H1 (cell line): ENCODE results near the gene FGF1. TPM values are rescaled to one million over a fixed set of nuclear protein-coding genes. Genes with fewer than 3 reads are reported as not detected.

Experiments used
- CTCF ChIA-PET: fragments of 300-600 bp; sonication (Branson Sonifier 250); formaldehyde crosslinking; loops from one replicate; lab custom pipeline; 2021; ENCODE audit not compliant: partially characterized antibody; lab: Charles Lee
- POLR2A ChIA-PET: fragments of 300-600 bp; sonication (Branson Sonifier 250); formaldehyde crosslinking; loops from one replicate; lab custom pipeline; 2021; ENCODE audit warnings: inconsistent platforms; ENCODE audit not compliant: partially characterized antibody; lab: Charles Lee
- DNase-seq, 2 experiments: peaks; one replicate each; pipeline versions ENCODE4 v3.0.0 to v3.0.0-alpha.2; 2010 to 2022; ENCODE audit warnings: low spot score in 2 of 2, low read depth in 1 of 2, mixed read lengths in 1 of 2
- FAIRE-seq: peaks from 2 replicates; lab custom pipeline; 2011; peaks lifted over from hg19 to GRCh38; lab: Jason Lieb, UNC
- H2AFZ ChIP-seq: 2 replicates; pipeline ENCODE4 v1.8.1; 2012; ENCODE audit warnings: low read length, inconsistent platforms
- H2AK5ac ChIP-seq: 2 replicates; pipeline ENCODE4 v1.6.1; 2013; ENCODE audit warnings: low read depth, low read length
- H2BK120ac ChIP-seq: replicated peaks from 2 replicates; pipeline ENCODE3; 2013; ENCODE audit warnings: low read depth, low read length, inconsistent platforms
- H2BK12ac ChIP-seq: 2 replicates; pipeline ENCODE4 v1.6.1; 2013; ENCODE audit warnings: low read depth, low read length
- H2BK15ac ChIP-seq: 2 replicates; pipeline ENCODE4 v1.6.1; 2013; ENCODE audit warnings: low read length
- H2BK20ac ChIP-seq: 2 replicates; pipeline ENCODE4 v1.6.1; 2013; ENCODE audit warnings: low read length
- H2BK5ac ChIP-seq: 2 replicates; pipeline ENCODE4 v1.6.1; 2013; ENCODE audit warnings: low read depth, low read length
- H3K14ac ChIP-seq: 2 replicates; pipeline ENCODE4 v1.6.1; 2013; ENCODE audit warnings: inconsistent platforms; ENCODE audit not compliant: insufficient read length
- H3K18ac ChIP-seq: 2 replicates; pipeline ENCODE4 v1.6.1; 2013; ENCODE audit warnings: low read length; ENCODE audit errors: extremely low read depth
- H3K23ac ChIP-seq: 2 replicates; pipeline ENCODE4 v1.6.1; 2013; ENCODE audit warnings: inconsistent platforms; ENCODE audit not compliant: insufficient read length
- H3K23me2 ChIP-seq: 2 replicates; pipeline ENCODE4 v1.6.1; 2013; ENCODE audit warnings: low read depth, low read length
- H3K27ac ChIP-seq: 2 replicates; pipeline ENCODE4 v1.6.1; 2011; ENCODE audit warnings: low read depth, low read length, inconsistent platforms
- H3K27me3 ChIP-seq, 4 experiments: replicated peaks in 1 of 4; 1 replicate in 1 of 4; 2 replicates in 3 of 4; pipeline versions ENCODE4 v1.6.1 to v1.8.1; 2011 to 2013; ENCODE audit warnings: low read length in 3 of 4, mild to moderate bottlenecking in 3 of 4, inconsistent platforms in 2 of 4, mixed read lengths in 2 of 4, moderate library complexity in 1 of 4; ENCODE audit not compliant: control insufficient read depth in 3 of 4, insufficient read depth in 3 of 4; ENCODE audit errors: extremely low read depth in 1 of 4
- H3K36me3 ChIP-seq, 4 experiments: 2 replicates each; pipeline versions ENCODE4 v1.6.1 to v1.8.1; 2011 to 2013; ENCODE audit warnings: mild to moderate bottlenecking in 4 of 4, low read length in 3 of 4, moderate library complexity in 2 of 4, control low read depth in 1 of 4, inconsistent platforms in 1 of 4; ENCODE audit not compliant: insufficient read depth in 4 of 4, control insufficient read depth in 2 of 4
- H3K4ac ChIP-seq: replicated peaks from 2 replicates; pipeline ENCODE3; 2013; ENCODE audit warnings: low read length, low read depth, mixed read lengths, inconsistent platforms; ENCODE audit not compliant: insufficient read length
- H3K4me1 ChIP-seq, 4 experiments: replicated peaks in 1 of 4; 1 replicate in 1 of 4; 2 replicates in 3 of 4; pipeline versions ENCODE4 v1.6.1 to v1.8.1; 2011 to 2013; ENCODE audit warnings: low read length in 3 of 4, inconsistent platforms in 2 of 4, mixed read lengths in 1 of 4; ENCODE audit not compliant: insufficient read depth in 4 of 4, control insufficient read depth in 3 of 4
- H3K4me2 ChIP-seq, 2 experiments: 2 replicates each; pipeline versions ENCODE4 v1.6.1 to v1.8.1; 2011 to 2013; ENCODE audit warnings: low read depth in 2 of 2, low read length in 2 of 2, control low read depth in 1 of 2, inconsistent platforms in 1 of 2, mild to moderate bottlenecking in 1 of 2; ENCODE audit not compliant: insufficient read depth in 1 of 2
- H3K4me3 ChIP-seq, 4 experiments: fragments of 200-600, 300-600 bp in 1 of 4; sonication (generic), shearing (Covaris generic), sonication (Bioruptor Twin) in 1 of 4; 2 replicates each; pipeline versions ENCODE4 v1.5.1 to v1.8.1; 2011 to 2016; ENCODE audit warnings: low read length in 4 of 4, low read depth in 3 of 4, control low read depth in 2 of 4, inconsistent platforms in 2 of 4, mild to moderate bottlenecking in 2 of 4, mixed read lengths in 1 of 4, moderate library complexity in 1 of 4; ENCODE audit not compliant: insufficient read depth in 2 of 4; ENCODE audit errors: extremely low read depth in 1 of 4
- H3K56ac ChIP-seq: replicated peaks from 2 replicates; pipeline ENCODE3; 2013; ENCODE audit warnings: low read depth, mild to moderate bottlenecking, mixed read lengths, low read length, inconsistent platforms; ENCODE audit not compliant: insufficient read length
- H3K79me1 ChIP-seq: 2 replicates; pipeline ENCODE4 v1.6.1; 2013; ENCODE audit warnings: low read depth, low read length, control low read depth
- H3K79me2 ChIP-seq, 2 experiments: 2 replicates each; pipeline versions ENCODE4 v1.6.1 to v1.8.1; 2012 to 2013; ENCODE audit warnings: low read length in 2 of 2, mild to moderate bottlenecking in 2 of 2, inconsistent platforms in 1 of 2; ENCODE audit not compliant: insufficient read depth in 2 of 2, control insufficient read depth in 1 of 2
- H3K9ac ChIP-seq, 4 experiments: replicated peaks in 1 of 4; 1 replicate in 1 of 4; 2 replicates in 3 of 4; pipeline versions ENCODE4 v1.6.1 to v1.8.1; 2011 to 2013; ENCODE audit warnings: low read depth in 3 of 4, low read length in 3 of 4, control low read depth in 2 of 4, mild to moderate bottlenecking in 2 of 4, moderate library complexity in 2 of 4, inconsistent platforms in 1 of 4; ENCODE audit errors: extremely low read depth in 1 of 4
- H3K9me3 ChIP-seq, 2 experiments: 2 replicates each; pipeline versions ENCODE4 v1.6.1 to v1.8.1; 2012 to 2013; ENCODE audit warnings: mild to moderate bottlenecking in 2 of 2, moderate library complexity in 2 of 2, control low read depth in 1 of 2, inconsistent platforms in 1 of 2, low read depth in 1 of 2, low read length in 1 of 2, mixed read lengths in 1 of 2; ENCODE audit not compliant: insufficient read depth in 2 of 2
- H4K20me1 ChIP-seq, 2 experiments: replicated peaks in 1 of 2; 2 replicates each; pipeline versions ENCODE3 to v1.8.1; 2011 to 2013; ENCODE audit warnings: inconsistent platforms in 2 of 2, low read length in 2 of 2, mild to moderate bottlenecking in 1 of 2; ENCODE audit not compliant: insufficient read depth in 2 of 2, control insufficient read depth in 1 of 2
- H4K5ac ChIP-seq: 2 replicates; pipeline ENCODE4 v1.6.1; 2013; ENCODE audit warnings: low read length, low read depth, mixed read lengths, inconsistent platforms; ENCODE audit not compliant: insufficient read length
- H4K8ac ChIP-seq: 2 replicates; pipeline ENCODE4 v1.8.0; 2013; ENCODE audit warnings: mild to moderate bottlenecking, moderate library complexity, low read length, inconsistent platforms; ENCODE audit not compliant: insufficient read depth; ENCODE audit errors: extremely low read depth
- H4K91ac ChIP-seq: replicated peaks from 2 replicates; pipeline ENCODE3; 2013; ENCODE audit warnings: low read length, mixed read lengths, inconsistent platforms; ENCODE audit not compliant: insufficient read length
- CHD1 ChIP-seq: IDR thresholded peaks from 2 replicates; pipeline ENCODE4 v1.6.1; 2012; ENCODE audit warnings: low read depth, low read length, improper control_type of control experiment
- whole genome bisulfite sequencing, 2 experiments: shearing (Covaris generic) in 1 of 2; methylation state at CpG; one replicate each; pipeline versions ENCODE4 v1.1.6 to v1.1.7; 2013 to 2015; ENCODE audit warnings: low lambda C conversion rate in 2 of 2, mixed read lengths in 2 of 2, inconsistent platforms in 1 of 2, low coverage in 1 of 2, missing lambda C conversion rate in 1 of 2; ENCODE audit not compliant: insufficient replicate concordance in 2 of 2, insufficient coverage in 1 of 2, insufficient read length in 1 of 2; ENCODE audit errors: extremely low coverage in 1 of 2, missing lambda C conversion rate in 1 of 2; 5-methylcytosine and 5-hydroxymethylcytosine counted together
- polyA plus RNA-seq, 7 experiments: library from polyadenylated mRNA; depleted of rRNA in 3 of 7; stranded (reverse) in 5 of 7; unstranded in 2 of 7; fragments of >200 nt in 5 of 7; fragments of 200-250 nt in 2 of 7; gene quantifications; 1 replicate in 5 of 7; 2 replicates in 1 of 7; 4 replicates in 1 of 7; pipeline versions ENCODE4 v1.2.1 to v1.2.3, GENCODE V29; 2011 to 2013; ENCODE audit warnings: missing spikeins in 2 of 7, mixed read lengths in 2 of 7
- total RNA-seq: library from RNA; stranded (reverse); fragmentation: NEBNext Ultra II Directional; extraction: Animal tissue kit (Norgen Biotek cat#: 25700); gene quantifications from 2 replicates; pipeline ENCODE4 v1.2.1, GENCODE V29; 2021

Gene FGF1
- total and polyA plus RNA-seq, 2 of the 8 experiments (the other 6 are each of a cell fraction or from before 2014, with no cell fraction given): 0.30 to 0.50 TPM

DNA sequence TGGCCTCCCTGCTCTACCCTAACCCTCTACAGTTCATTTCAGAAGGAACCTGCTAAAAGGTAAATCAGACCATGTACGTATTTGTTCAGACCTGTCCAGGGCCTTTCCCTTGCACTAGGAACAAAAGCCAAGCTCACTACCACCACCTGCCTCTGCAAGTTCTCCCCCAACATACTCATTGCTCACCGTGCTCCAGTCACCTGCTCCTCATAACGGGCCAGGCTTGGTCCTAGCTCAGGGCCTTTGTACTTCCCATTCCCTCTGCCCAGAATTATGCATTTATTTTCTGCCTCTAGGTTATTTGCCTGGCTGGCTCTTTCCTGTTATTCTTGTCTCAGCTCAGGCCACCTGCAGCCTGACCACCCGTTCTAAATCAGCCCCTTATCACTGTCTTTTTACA, 4.8 kb upstream of the FGF1 start:
- H4K91ac ChIP-seq: no peak overlapping the region
- no peak for FAIRE-seq
- no peak overlapping the region for H2BK120ac ChIP-seq
- H3K9me3 ChIP-seq: no peaks in the 10 kb centered on the region
- no peaks in the 10 kb centered on the region for H4K20me1 ChIP-seq
- no peak overlapping the region for H3K27ac ChIP-seq
- POLR2A ChIA-PET: no interaction called here
- no peaks in the 10 kb centered on the region for H3K79me2 ChIP-seq
- WGBS, 2 experiments: 87% methylated on average over 4 of the region's 4 CpGs; no CpG with 5 or more reads in 1 of the 2 experiments
- H2BK5ac ChIP-seq: no peak overlapping the region
- no peaks in the 10 kb centered on the region for H3K27me3 ChIP-seq
- CTCF ChIA-PET: interaction anchor here (1.3 to 29.7 kb wide), 5 partner anchors 8 to 35 kb away, joined by 4 to 605 read pairs (median 18); no protein-coding TSS in a partner anchor
- H3K9ac ChIP-seq: no peak overlapping the region
- no peak overlapping the region for H2BK12ac ChIP-seq
- H3K36me3 ChIP-seq: no peaks in the 10 kb centered on the region
- no peak overlapping the region for H3K4me2 ChIP-seq
- H3K79me1 ChIP-seq: no peaks in the 10 kb centered on the region
- H2AFZ ChIP-seq: no peak overlapping the region
- no peak overlapping the region for H3K4me3 ChIP-seq
- H4K5ac ChIP-seq: no peak overlapping the region
- H3K18ac ChIP-seq: no peak overlapping the region
- no peak overlapping the region for H3K4ac ChIP-seq
- no peak overlapping the region for H2AK5ac ChIP-seq
- H3K56ac ChIP-seq: no peak overlapping the region
- peaks cover 0 to 16% (median 8%) of the 10 kb centered on the region in 4 experiments; a peak in 6 of 7 replicates for H3K4me1 ChIP-seq
- no peak overlapping the region for H3K23ac ChIP-seq
- no peak overlapping the region for H3K14ac ChIP-seq
- peak overlapping the region; percentile 13; the same call in 1 of the 2 replicates for H2BK15ac ChIP-seq
- H3K23me2 ChIP-seq: no peaks in the 10 kb centered on the region; the same call in 1 of the 2 replicates
- DNase-seq: no peak
- 0 out of 2 replicates have a peak overlapping the region, but pooled peaks have one; percentile 40 for H2BK20ac ChIP-seq
- no peak overlapping the region for H4K8ac ChIP-seq
- no peak for TF ChIP-seq CHD1
